Tibial nerve (tissue), 4 donors: ENCODE data around the gene TSACC.

Experiments used
- EP300 ChIP-seq, 2 donors: sonication (generic); formaldehyde crosslinking; IDR thresholded peaks; one replicate each; pipeline ENCODE4 v1.6.1; 2017; ENCODE audit warnings: antibody characterized with exemption in 2 of 2, mild to moderate bottlenecking in 1 of 2
- POLR2A ChIP-seq, 2 donors: fragments of 450-650 bp; IDR thresholded peaks; one replicate each; pipeline ENCODE4 v1.6.1; 2017; ENCODE audit warnings: antibody characterized with exemption in 2 of 2, mild to moderate bottlenecking in 2 of 2, moderate library complexity in 2 of 2
- TF ChIP-seq, protein P1 (sequence below), 5 experiments: fragments of 200-600 bp in 3 of 5; fragments of 450-650 bp in 2 of 5; sonication (generic) in 3 of 5; IDR thresholded peaks; one replicate each; pipeline ENCODE4 v1.5.1; 2016 to 2019; ENCODE audit warnings: antibody characterized with exemption in 5 of 5, mild to moderate bottlenecking in 3 of 5, moderate library complexity in 2 of 5

- TF ChIP-seq, protein P1, sequence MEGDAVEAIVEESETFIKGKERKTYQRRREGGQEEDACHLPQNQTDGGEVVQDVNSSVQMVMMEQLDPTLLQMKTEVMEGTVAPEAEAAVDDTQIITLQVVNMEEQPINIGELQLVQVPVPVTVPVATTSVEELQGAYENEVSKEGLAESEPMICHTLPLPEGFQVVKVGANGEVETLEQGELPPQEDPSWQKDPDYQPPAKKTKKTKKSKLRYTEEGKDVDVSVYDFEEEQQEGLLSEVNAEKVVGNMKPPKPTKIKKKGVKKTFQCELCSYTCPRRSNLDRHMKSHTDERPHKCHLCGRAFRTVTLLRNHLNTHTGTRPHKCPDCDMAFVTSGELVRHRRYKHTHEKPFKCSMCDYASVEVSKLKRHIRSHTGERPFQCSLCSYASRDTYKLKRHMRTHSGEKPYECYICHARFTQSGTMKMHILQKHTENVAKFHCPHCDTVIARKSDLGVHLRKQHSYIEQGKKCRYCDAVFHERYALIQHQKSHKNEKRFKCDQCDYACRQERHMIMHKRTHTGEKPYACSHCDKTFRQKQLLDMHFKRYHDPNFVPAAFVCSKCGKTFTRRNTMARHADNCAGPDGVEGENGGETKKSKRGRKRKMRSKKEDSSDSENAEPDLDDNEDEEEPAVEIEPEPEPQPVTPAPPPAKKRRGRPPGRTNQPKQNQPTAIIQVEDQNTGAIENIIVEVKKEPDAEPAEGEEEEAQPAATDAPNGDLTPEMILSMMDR (IDR thresholded peaks at IDR 0.05) = no peak
- TF ChIP-seq POLR2A (IDR thresholded peaks at IDR 0.05) (no peak), EP300 (IDR thresholded peaks at IDR 0.05) (no peak)
These were observed 48.5 kb upstream of the TSACC start for GRCh38 chr1:156289857-156290256.
